ENCODE results near the gene CDH4. TPM values are rescaled to one million over a fixed set of nuclear protein-coding genes. Genes with fewer than 3 reads are reported as not detected.

CDH4 gene
- total and polyA plus RNA-seq, 2 donors from 2014 or later: 1.1 TPM; not detected in 1

- intact Hi-C loops (cut with DNase I): no loop called here
- no peak overlapping the region for H3K4me3 ChIP-seq (ENCODE audit: low read length in 3 of 3)
- FAIRE-seq (no peak), DNase-seq (no peak)
- no peak for TF ChIP-seq CTCF (IDR thresholded peaks at IDR 0.05; ENCODE audit: borderline replicate concordance, extremely low read depth, insufficient read depth)
- H3K27me3 ChIP-seq (ENCODE audit: control insufficient read depth, insufficient read depth, low read length): no peaks in the 10 kb centered on the region
- H3K9ac ChIP-seq (ENCODE audit: low read length in 3 of 3): no peak overlapping the region
- H3K4me1 ChIP-seq (ENCODE audit: control insufficient read depth in 2 of 3, insufficient read depth in 2 of 3, low read depth in 1 of 3, low read length in 3 of 3): no peaks in the 10 kb centered on the region
- H3K36me3 ChIP-seq (ENCODE audit: control insufficient read depth in 2 of 3, insufficient read depth in 3 of 3, low read length in 3 of 3): no peaks in the 10 kb centered on the region
- no peak overlapping the region for H3K27ac ChIP-seq (ENCODE audit: low read depth in 2 of 2, low read length in 2 of 2)
- H3K9me3 ChIP-seq (ENCODE audit: control insufficient read depth in 2 of 3, insufficient read depth in 1 of 3, low read length in 3 of 3): no peaks in the 10 kb centered on the region
These were observed 105.1 kb downstream of the CDH4 start for GRCh38 chr20:61357119-61357518.

DNA sequence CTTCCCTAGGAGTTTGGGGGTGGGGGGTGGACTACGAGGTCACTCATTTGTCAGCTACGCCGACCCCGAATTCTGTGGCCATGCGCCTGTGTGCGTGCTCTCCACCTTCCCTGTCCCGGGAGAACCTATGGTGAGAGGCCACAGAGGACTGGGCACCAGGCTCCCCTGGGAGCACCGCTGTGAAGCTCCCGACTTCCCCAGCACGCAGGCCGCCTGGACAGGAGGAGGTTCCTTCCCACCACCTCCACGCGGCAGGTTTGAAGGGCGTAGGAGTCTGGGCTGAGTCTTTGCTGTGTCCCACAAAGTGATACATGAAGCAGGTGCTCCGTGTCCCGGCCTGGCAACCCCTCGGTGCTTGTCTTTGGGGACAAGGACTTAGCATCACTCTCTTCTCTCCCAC is 107.2 kb downstream of the CDH4 start:
- no peak overlapping the region for H3K27ac ChIP-seq (ENCODE audit: low read depth in 2 of 2, low read length in 2 of 2)
- no peaks in the 10 kb centered on the region for H3K4me1 ChIP-seq (ENCODE audit: control insufficient read depth in 2 of 3, insufficient read depth in 2 of 3, low read depth in 1 of 3, low read length in 3 of 3)
- DNase-seq: no peak
- H3K27me3 ChIP-seq (ENCODE audit: control insufficient read depth, insufficient read depth, low read length): no peaks in the 10 kb centered on the region
- H3K9ac ChIP-seq (ENCODE audit: low read length in 3 of 3): no peak overlapping the region
- no peak overlapping the region for H3K4me3 ChIP-seq (ENCODE audit: low read length in 3 of 3)
- intact Hi-C loops (cut with DNase I): no loop called here
- TF ChIP-seq CTCF (IDR thresholded peaks at IDR 0.05; ENCODE audit: borderline replicate concordance, extremely low read depth, insufficient read depth): no peak
- FAIRE-seq: no peak
- H3K9me3 ChIP-seq (ENCODE audit: control insufficient read depth in 2 of 3, insufficient read depth in 1 of 3, low read length in 3 of 3): no peaks in the 10 kb centered on the region
- H3K36me3 ChIP-seq (ENCODE audit: control insufficient read depth in 2 of 3, insufficient read depth in 3 of 3, low read length in 3 of 3): no peaks in the 10 kb centered on the region

- H3K27me3 ChIP-seq (ENCODE audit: control insufficient read depth, insufficient read depth, low read length): no peaks in the 10 kb centered on the region
- H3K27ac ChIP-seq (ENCODE audit: low read depth in 2 of 2, low read length in 2 of 2): no peak overlapping the region
- DNase-seq (no peak), FAIRE-seq (no peak)
- H3K4me3 ChIP-seq (ENCODE audit: low read length in 3 of 3): no peak overlapping the region
- H3K9ac ChIP-seq (ENCODE audit: low read length in 3 of 3): no peak overlapping the region
- intact Hi-C loops (cut with DNase I): no loop called here
- H3K9me3 ChIP-seq (ENCODE audit: control insufficient read depth in 2 of 3, insufficient read depth in 1 of 3, low read length in 3 of 3): no peaks in the 10 kb centered on the region
- H3K36me3 ChIP-seq (ENCODE audit: control insufficient read depth in 2 of 3, insufficient read depth in 3 of 3, low read length in 3 of 3): no peaks in the 10 kb centered on the region
- TF ChIP-seq CTCF (IDR thresholded peaks at IDR 0.05; ENCODE audit: borderline replicate concordance, extremely low read depth, insufficient read depth): no peak
- H3K4me1 ChIP-seq (ENCODE audit: control insufficient read depth in 2 of 3, insufficient read depth in 2 of 3, low read depth in 1 of 3, low read length in 3 of 3): no peaks in the 10 kb centered on the region
These were observed 108.2 kb downstream of the CDH4 start for GRCh38 chr20:61360296-61360695.

DNA sequence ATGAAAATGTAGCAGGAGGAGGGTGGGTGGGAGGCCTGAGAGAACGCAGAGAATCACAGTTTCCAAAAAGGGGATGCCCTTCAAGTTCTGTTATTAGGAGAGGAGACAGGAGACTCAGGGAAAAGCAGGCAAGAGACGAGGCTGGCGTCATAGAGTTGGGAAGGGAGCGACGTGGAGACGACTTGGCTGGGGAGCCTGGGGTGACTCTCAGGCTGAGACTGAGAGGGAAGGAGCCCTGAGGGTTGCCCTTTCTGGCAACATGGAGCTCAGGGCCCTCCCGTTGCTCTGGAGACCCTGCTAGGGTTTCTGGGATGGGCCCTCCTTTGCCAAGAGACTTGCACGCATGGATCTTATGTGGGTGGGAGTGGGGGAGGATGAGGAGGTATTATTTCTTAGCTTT is 108.9 kb downstream of the CDH4 start:
- H3K27me3 ChIP-seq (ENCODE audit: control insufficient read depth, insufficient read depth, low read length): no peaks in the 10 kb centered on the region
- H3K36me3 ChIP-seq (ENCODE audit: control insufficient read depth in 2 of 3, insufficient read depth in 3 of 3, low read length in 3 of 3): no peaks in the 10 kb centered on the region
- no peak overlapping the region for H3K27ac ChIP-seq (ENCODE audit: low read depth in 2 of 2, low read length in 2 of 2)
- FAIRE-seq (no peak), DNase-seq (no peak)
- no peaks in the 10 kb centered on the region for H3K9me3 ChIP-seq (ENCODE audit: control insufficient read depth in 2 of 3, insufficient read depth in 1 of 3, low read length in 3 of 3)
- H3K4me3 ChIP-seq (ENCODE audit: low read length in 3 of 3): no peak overlapping the region
- TF ChIP-seq CTCF (IDR thresholded peaks at IDR 0.05; ENCODE audit: borderline replicate concordance, extremely low read depth, insufficient read depth): no peak
- no peak overlapping the region for H3K9ac ChIP-seq (ENCODE audit: low read length in 3 of 3)
- intact Hi-C loops (cut with DNase I): no loop called here
- no peaks in the 10 kb centered on the region for H3K4me1 ChIP-seq (ENCODE audit: control insufficient read depth in 2 of 3, insufficient read depth in 2 of 3, low read depth in 1 of 3, low read length in 3 of 3)

All from kidney (tissue), 14 donors.